Epithelial cell of esophagus (primary cell): ENCODE results near the gene TMEM163.

Experiments used
- DNase-seq: peaks from one replicate; pipeline ENCODE4 v3.0.0; 2010; ENCODE audit warnings: low read depth
- H3K4me3 ChIP-seq: 2 replicates; pipeline ENCODE4 v1.5.1; 2011; ENCODE audit warnings: mild to moderate bottlenecking, low read length, control low read depth
- CTCF ChIP-seq: IDR thresholded peaks from 2 replicates; pipeline ENCODE4 v1.5.1; 2011; ENCODE audit warnings: low read depth, mild to moderate bottlenecking, low read length, control low read depth, inconsistent platforms; ENCODE audit not compliant: insufficient read depth; ENCODE audit errors: missing control alignments

TMEM163 gene

GRCh38 chr2:134715932-134716643 is 2.7 kb downstream of the TMEM163 start:
- no peak for DNase-seq
- no peak overlapping the region for H3K4me3 ChIP-seq
- TF ChIP-seq CTCF = no peak

- H3K4me3 ChIP-seq = no peak overlapping the region
- no peak for TF ChIP-seq CTCF
- no peak for DNase-seq
These were observed 4.6 kb downstream of the TMEM163 start for GRCh38 chr2:134714228-134714627.

GRCh38 chr2:134713606-134714005 is 5.2 kb downstream of the TMEM163 start:
- H3K4me3 ChIP-seq = no peak overlapping the region
- no peak for TF ChIP-seq CTCF
- no peak for DNase-seq

- DNase-seq = no peak
- H3K4me3 ChIP-seq = no peak overlapping the region
- TF ChIP-seq CTCF = no peak
These were observed 5.6 kb downstream of the TMEM163 start for GRCh38 chr2:134713176-134713575.

- no peak for TF ChIP-seq CTCF
- DNase-seq = no peak
- H3K4me3 ChIP-seq = no peak overlapping the region
These were observed 6.1 kb downstream of the TMEM163 start for GRCh38 chr2:134712736-134713135.

- no peak overlapping the region for H3K4me3 ChIP-seq
- TF ChIP-seq CTCF = no peak
- DNase-seq = peak; percentile 30
These were observed 6.5 kb downstream of the TMEM163 start for GRCh38 chr2:134712299-134712698.

- no peak overlapping the region for H3K4me3 ChIP-seq
- no peak for DNase-seq
- TF ChIP-seq CTCF = no peak
These were observed 7.1 kb downstream of the TMEM163 start for GRCh38 chr2:134711692-134712091.
